CD14-positive monocyte (primary cell): ENCODE results near the gene INSR. TPM values are rescaled to one million over a fixed set of nuclear protein-coding genes. Genes with fewer than 3 reads are reported as not detected.

Experiments
- DNase-seq, 3 donors: peaks; one replicate each; pipeline ENCODE4 v3.0.0-alpha.2; 2011 to 2022
- H2AFZ ChIP-seq: 2 replicates; pipeline ENCODE4 v1.6.0; 2012; ENCODE audit warnings: mild to moderate bottlenecking, low read depth, low read length, inconsistent platforms; ENCODE audit not compliant: insufficient read depth, poor library complexity, severe bottlenecking
- H3K27ac ChIP-seq, 2 donors: 1 replicate in 1 of 2; 2 replicates in 1 of 2; pipeline ENCODE4 v1.5.1; 2012 to 2013; ENCODE audit warnings: low read length in 2 of 2, control low read depth in 1 of 2, inconsistent platforms in 1 of 2, low read depth in 1 of 2, mild to moderate bottlenecking in 1 of 2
- H3K27me3 ChIP-seq, 2 donors: one replicate each; pipeline versions ENCODE4 v1.6.0 to v1.6.1; 2011 to 2013; ENCODE audit warnings: low read length in 2 of 2; ENCODE audit not compliant: control insufficient read depth in 2 of 2, insufficient read depth in 2 of 2
- H3K36me3 ChIP-seq, 2 donors: replicated peaks in 1 of 2; 1 replicate in 1 of 2; 2 replicates in 1 of 2; pipeline versions ENCODE4 v1.5.1 to v1.6.1; 2012 to 2013; ENCODE audit warnings: low read length in 2 of 2, control low read depth in 1 of 2, inconsistent platforms in 1 of 2, mild to moderate bottlenecking in 1 of 2; ENCODE audit not compliant: insufficient read depth in 2 of 2, control insufficient read depth in 1 of 2
- H3K4me1 ChIP-seq, 2 donors: 1 replicate in 1 of 2; 2 replicates in 1 of 2; pipeline versions ENCODE4 v1.5.1 to v1.6.1; 2012 to 2013; ENCODE audit warnings: low read length in 2 of 2, control low read depth in 1 of 2, inconsistent platforms in 1 of 2, mild to moderate bottlenecking in 1 of 2, moderate library complexity in 1 of 2; ENCODE audit not compliant: insufficient read depth in 2 of 2, control insufficient read depth in 1 of 2
- H3K4me2 ChIP-seq: replicated peaks from 2 replicates; pipeline ENCODE3; 2012; ENCODE audit warnings: low read length, moderate library complexity, mild to moderate bottlenecking; ENCODE audit not compliant: poor library complexity, severe bottlenecking; ENCODE audit errors: extremely low read depth
- H3K4me3 ChIP-seq, 3 experiments: fragments of 200-600 bp in 1 of 3; sonication (generic) in 1 of 3; replicated peaks in 1 of 3; 1 replicate in 2 of 3; 2 replicates in 1 of 3; pipeline ENCODE4 v1.5.1; 2011 to 2013; ENCODE audit warnings: low read length in 3 of 3, mild to moderate bottlenecking in 3 of 3, control low read depth in 2 of 3, low read depth in 2 of 3, inconsistent platforms in 1 of 3, moderate library complexity in 1 of 3
- H3K79me2 ChIP-seq: 2 replicates; pipeline ENCODE4 v1.6.0; 2012; ENCODE audit warnings: mild to moderate bottlenecking, control low read depth, inconsistent platforms, low read length, moderate library complexity; ENCODE audit not compliant: insufficient read depth
- H3K9ac ChIP-seq: 2 replicates; pipeline ENCODE4 v1.6.0; 2017; ENCODE audit warnings: low read length, mild to moderate bottlenecking; ENCODE audit not compliant: insufficient read depth, poor library complexity, severe bottlenecking
- H3K9me3 ChIP-seq, 2 donors: replicated peaks in 1 of 2; 1 replicate in 1 of 2; 2 replicates in 1 of 2; pipeline versions ENCODE4 v1.5.1 to v1.6.1; 2012 to 2013; ENCODE audit warnings: low read length in 2 of 2, control low read depth in 1 of 2; ENCODE audit not compliant: control insufficient read depth in 1 of 2, insufficient read depth in 1 of 2
- H4K20me1 ChIP-seq: 2 replicates; pipeline ENCODE4 v1.6.0; 2012; ENCODE audit warnings: mild to moderate bottlenecking, low read length, control low read depth, moderate library complexity; ENCODE audit not compliant: insufficient read depth
- H3K27ac Mint-ChIP-seq, 7 donors: one replicate each; pipeline ENCODE4 v1.8.0; 2020; ENCODE audit warnings: mild to moderate bottlenecking in 7 of 7, mixed read lengths in 7 of 7, moderate library complexity in 6 of 7, inconsistent platforms in 2 of 7
- H3K27me3 Mint-ChIP-seq, 3 donors: one replicate each; pipeline ENCODE4 v1.8.0; 2021 to 2022; ENCODE audit warnings: low read depth in 3 of 3, mild to moderate bottlenecking in 3 of 3, mixed read lengths in 3 of 3, moderate library complexity in 3 of 3, inconsistent platforms in 1 of 3
- H3K36me3 Mint-ChIP-seq, 2 donors: one replicate each; pipeline ENCODE4 v1.8.0; 2020; ENCODE audit warnings: mixed read lengths in 2 of 2, inconsistent platforms in 1 of 2, mild to moderate bottlenecking in 1 of 2
- H3K4me1 Mint-ChIP-seq: one replicate; pipeline ENCODE4 v1.8.0; 2020; ENCODE audit warnings: mild to moderate bottlenecking, mixed read lengths
- H3K4me3 Mint-ChIP-seq, 2 donors: one replicate each; pipeline ENCODE4 v1.8.0; 2020; ENCODE audit warnings: mild to moderate bottlenecking in 2 of 2, mixed read lengths in 2 of 2, moderate library complexity in 1 of 2
- H3K9me3 Mint-ChIP-seq, 7 donors: one replicate each; pipeline ENCODE4 v1.8.0; 2020 to 2022; ENCODE audit warnings: mixed read lengths in 7 of 7, mild to moderate bottlenecking in 6 of 7, moderate library complexity in 6 of 7, inconsistent platforms in 2 of 7
- CTCF ChIP-seq: fragments of 200-600 bp; IDR thresholded peaks from one replicate; pipeline ENCODE4 v1.8.0; 2022; ENCODE audit warnings: antibody characterized with exemption, mild to moderate bottlenecking
- WGBS: methylation state at CpG from one replicate; pipeline ENCODE4 v1.1.5; 2013; ENCODE audit warnings: missing lambda C conversion rate; ENCODE audit not compliant: insufficient coverage; 5-methylcytosine and 5-hydroxymethylcytosine counted together
- intact Hi-C, 2 donors: fragments of 100-400 bp; cut with micrococcal nuclease; formaldehyde crosslinking; loops; one replicate each; pipeline versions ENCODE4 v1.15.0 to v1.15.1; 2023
- polyA plus RNA-seq, 3 donors: library from polyadenylated mRNA; depleted of rRNA in 1 of 3; unstranded in 2 of 3; stranded (reverse) in 1 of 3; fragments of 300-500 nt in 2 of 3; fragments of >200 nt in 1 of 3; fragmentation: Illumina TruSeq in 2 of 3; gene quantifications; 1 replicate in 2 of 3; 2 replicates in 1 of 3; pipeline ENCODE4 v1.2.3, GENCODE V29; 2012 to 2021

INSR gene
- polyA plus RNA-seq, 3 donors: 2.9 to 12.4 (median 3.4) TPM

- no peaks in the 10 kb centered on the region for H3K27me3 ChIP-seq
- 100% methylated on average over 1 of the region's 4 CpGs for WGBS
- Mint-ChIP-seq H3K27me3 (peaks cover 3 to 4% (median 3%) of the 10 kb centered on the region in 3 donors), H3K9me3 (peaks cover 0 to 6% (median 0%) of the 10 kb centered on the region in 7 donors), H3K36me3 (no peaks in the 10 kb centered on the region), H3K4me3 (no peak overlapping the region), H3K27ac (no peak overlapping the region), H3K4me1 (peaks cover 1% of the 10 kb centered on the region)
- TF ChIP-seq CTCF: no peak
- no peak overlapping the region for H2AFZ ChIP-seq
- intact Hi-C loops: no loop called here
- no peaks in the 10 kb centered on the region for H3K4me1 ChIP-seq
- H3K4me3 ChIP-seq: no peak overlapping the region
- H3K36me3 ChIP-seq: no peaks in the 10 kb centered on the region
- H4K20me1 ChIP-seq: no peaks in the 10 kb centered on the region
- no peaks in the 10 kb centered on the region for H3K9me3 ChIP-seq
- no peak overlapping the region for H3K4me2 ChIP-seq
- no peak overlapping the region for H3K27ac ChIP-seq
- no peak overlapping the region for H3K9ac ChIP-seq
- no peak for DNase-seq
- no peaks in the 10 kb centered on the region for H3K79me2 ChIP-seq
Observed at GRCh38 chr19:7063339-7063738, 230.9 kb downstream of the INSR start.

Other genes with a start within 250 kb of the INSR start
- gene MBD3L2, start 245.1 kb downstream of the INSR start, polyA plus RNA-seq: not detected
- not detected for gene MBD3L3, start 235.7 kb downstream of the INSR start, polyA plus RNA-seq
- 1 to 10 TPM in 2 of 3 donors, under 1 TPM in 1; 0.87 to 3.4 (median 1.7) TPM for gene ZNF557, start 224.7 kb downstream of the INSR start, polyA plus RNA-seq
- gene ARHGEF18, start 54.5 kb upstream of the INSR start, polyA plus RNA-seq: 10 to 100 TPM in 1 of 3 donors, under 1 TPM in 2; 0.46 to 18.9 (median 0.87) TPM
- gene PEX11G, start 194.6 kb upstream of the INSR start, polyA plus RNA-seq: 1 to 10 TPM in 2 of 3 donors, under 1 TPM in 1; 0.77 to 3.0 (median 1.4) TPM
- 1 to 10 TPM in 2 of 3 donors, under 1 TPM in 1; 0.41 to 8.6 (median 1.0) TPM for gene ZNF358, start 221.7 kb upstream of the INSR start, polyA plus RNA-seq
- gene MCOLN1, start 228.2 kb upstream of the INSR start, polyA plus RNA-seq: 100 to 1,000 TPM in 1 of 3 donors, 10 to 100 TPM in 2; 32.8 to 133 (median 34.3) TPM
- 100 to 1,000 TPM in 1 of 3 donors, 10 to 100 TPM in 2; 11.2 to 178 (median 14.4) TPM for gene PNPLA6, start 241.3 kb upstream of the INSR start, polyA plus RNA-seq